ENCODE data around the gene SYNJ1. TPM values are rescaled to one million over a fixed set of nuclear protein-coding genes. Genes with fewer than 3 reads are reported as not detected.

SYNJ1 gene
- total and polyA plus RNA-seq, 2 experiments from 2014 or later = 1.4 to 4.2 TPM

DNA sequence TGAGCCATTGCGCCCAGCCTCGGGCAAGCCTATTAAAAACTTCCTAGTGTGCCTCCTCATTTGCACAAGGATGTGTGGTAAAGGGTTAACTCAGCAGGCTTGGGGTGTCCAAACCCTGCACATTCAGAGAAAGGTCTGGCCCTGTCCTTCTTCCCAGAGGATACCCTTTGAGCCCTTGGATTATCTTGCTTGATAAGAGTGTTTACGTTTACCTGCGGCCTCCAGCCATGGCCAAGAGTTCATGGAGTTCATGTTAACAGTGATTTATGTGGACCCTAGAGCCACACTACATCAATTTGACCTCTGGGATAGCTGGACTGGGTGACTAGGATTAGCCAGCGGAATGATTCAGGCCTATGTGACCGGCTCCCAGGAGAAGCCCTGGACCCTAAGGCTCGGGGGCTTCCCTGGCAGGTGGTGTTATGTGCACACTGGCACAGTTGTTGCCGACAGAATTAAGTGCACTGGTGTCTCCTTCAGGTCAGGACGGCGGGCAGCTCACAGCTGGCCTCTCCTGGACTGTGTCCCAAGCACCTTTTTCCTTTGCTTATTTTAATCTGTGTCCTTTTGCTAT lies 134.8 kb downstream of the SYNJ1 start (continued):
- TF ChIP-seq, protein P1, sequence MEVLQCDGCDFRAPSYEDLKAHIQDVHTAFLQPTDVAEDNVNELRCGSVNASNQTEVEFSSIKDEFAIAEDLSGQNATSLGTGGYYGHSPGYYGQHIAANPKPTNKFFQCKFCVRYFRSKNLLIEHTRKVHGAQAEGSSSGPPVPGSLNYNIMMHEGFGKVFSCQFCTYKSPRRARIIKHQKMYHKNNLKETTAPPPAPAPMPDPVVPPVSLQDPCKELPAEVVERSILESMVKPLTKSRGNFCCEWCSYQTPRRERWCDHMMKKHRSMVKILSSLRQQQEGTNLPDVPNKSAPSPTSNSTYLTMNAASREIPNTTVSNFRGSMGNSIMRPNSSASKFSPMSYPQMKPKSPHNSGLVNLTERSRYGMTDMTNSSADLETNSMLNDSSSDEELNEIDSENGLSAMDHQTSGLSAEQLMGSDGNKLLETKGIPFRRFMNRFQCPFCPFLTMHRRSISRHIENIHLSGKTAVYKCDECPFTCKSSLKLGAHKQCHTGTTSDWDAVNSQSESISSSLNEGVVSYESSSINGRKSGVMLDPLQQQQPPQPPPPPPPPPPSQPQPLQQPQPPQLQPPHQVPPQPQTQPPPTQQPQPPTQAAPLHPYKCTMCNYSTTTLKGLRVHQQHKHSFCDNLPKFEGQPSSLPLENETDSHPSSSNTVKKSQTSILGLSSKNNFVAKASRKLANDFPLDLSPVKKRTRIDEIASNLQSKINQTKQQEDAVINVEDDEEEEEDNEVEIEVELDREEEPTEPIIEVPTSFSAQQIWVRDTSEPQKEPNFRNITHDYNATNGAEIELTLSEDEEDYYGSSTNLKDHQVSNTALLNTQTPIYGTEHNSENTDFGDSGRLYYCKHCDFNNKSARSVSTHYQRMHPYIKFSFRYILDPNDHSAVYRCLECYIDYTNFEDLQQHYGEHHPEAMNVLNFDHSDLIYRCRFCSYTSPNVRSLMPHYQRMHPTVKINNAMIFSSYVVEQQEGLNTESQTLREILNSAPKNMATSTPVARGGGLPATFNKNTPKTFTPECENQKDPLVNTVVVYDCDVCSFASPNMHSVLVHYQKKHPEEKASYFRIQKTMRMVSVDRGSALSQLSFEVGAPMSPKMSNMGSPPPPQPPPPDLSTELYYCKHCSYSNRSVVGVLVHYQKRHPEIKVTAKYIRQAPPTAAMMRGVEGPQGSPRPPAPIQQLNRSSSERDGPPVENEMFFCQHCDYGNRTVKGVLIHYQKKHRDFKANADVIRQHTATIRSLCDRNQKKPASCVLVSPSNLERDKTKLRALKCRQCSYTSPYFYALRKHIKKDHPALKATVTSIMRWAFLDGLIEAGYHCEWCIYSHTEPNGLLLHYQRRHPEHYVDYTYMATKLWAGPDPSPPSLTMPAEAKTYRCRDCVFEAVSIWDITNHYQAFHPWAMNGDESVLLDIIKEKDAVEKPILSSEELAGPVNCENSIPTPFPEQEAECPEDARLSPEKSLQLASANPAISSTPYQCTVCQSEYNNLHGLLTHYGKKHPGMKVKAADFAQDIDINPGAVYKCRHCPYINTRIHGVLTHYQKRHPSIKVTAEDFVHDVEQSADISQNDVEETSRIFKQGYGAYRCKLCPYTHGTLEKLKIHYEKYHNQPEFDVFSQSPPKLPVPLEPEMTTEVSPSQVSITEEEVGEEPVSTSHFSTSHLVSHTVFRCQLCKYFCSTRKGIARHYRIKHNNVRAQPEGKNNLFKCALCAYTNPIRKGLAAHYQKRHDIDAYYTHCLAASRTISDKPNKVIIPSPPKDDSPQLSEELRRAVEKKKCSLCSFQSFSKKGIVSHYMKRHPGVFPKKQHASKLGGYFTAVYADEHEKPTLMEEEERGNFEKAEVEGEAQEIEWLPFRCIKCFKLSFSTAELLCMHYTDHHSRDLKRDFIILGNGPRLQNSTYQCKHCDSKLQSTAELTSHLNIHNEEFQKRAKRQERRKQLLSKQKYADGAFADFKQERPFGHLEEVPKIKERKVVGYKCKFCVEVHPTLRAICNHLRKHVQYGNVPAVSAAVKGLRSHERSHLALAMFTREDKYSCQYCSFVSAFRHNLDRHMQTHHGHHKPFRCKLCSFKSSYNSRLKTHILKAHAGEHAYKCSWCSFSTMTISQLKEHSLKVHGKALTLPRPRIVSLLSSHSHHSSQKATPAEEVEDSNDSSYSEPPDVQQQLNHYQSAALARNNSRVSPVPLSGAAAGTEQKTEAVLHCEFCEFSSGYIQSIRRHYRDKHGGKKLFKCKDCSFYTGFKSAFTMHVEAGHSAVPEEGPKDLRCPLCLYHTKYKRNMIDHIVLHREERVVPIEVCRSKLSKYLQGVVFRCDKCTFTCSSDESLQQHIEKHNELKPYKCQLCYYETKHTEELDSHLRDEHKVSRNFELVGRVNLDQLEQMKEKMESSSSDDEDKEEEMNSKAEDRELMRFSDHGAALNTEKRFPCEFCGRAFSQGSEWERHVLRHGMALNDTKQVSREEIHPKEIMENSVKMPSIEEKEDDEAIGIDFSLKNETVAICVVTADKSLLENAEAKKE (CRISPR knock-in tag; IDR thresholded peaks at IDR 0.05) = no peak
- TF ChIP-seq EZH2 (IDR thresholded peaks at IDR 0.05; ENCODE audit: low read depth, unreplicated experiment) = no peak
- no peak for TF ChIP-seq POLR2AphosphoS5 (IDR thresholded peaks at IDR 0.05; ENCODE audit: low read depth)
- no peak for TF ChIP-seq JUNB (IDR thresholded peaks at IDR 0.05; ENCODE audit: unreplicated experiment)
- no peak for TF ChIP-seq EZH2phosphoT487 (IDR thresholded peaks at IDR 0.05; ENCODE audit: unreplicated experiment)

- Mint-ChIP-seq H3K27me3 (ENCODE audit: insufficient read depth, low read depth, poor library complexity) (peaks cover 14% of the 10 kb centered on the region), H3K27ac (no peak overlapping the region), H3K9me3 (no peaks in the 10 kb centered on the region), H3K36me3 (ENCODE audit: low read depth) (no peaks in the 10 kb centered on the region), H3K4me3 (no peak overlapping the region), H3K4me1 (peaks cover 9% of the 10 kb centered on the region)
- Histone ChIP-seq H3K9me2 (ENCODE audit: insufficient read depth) (no peaks in the 10 kb centered on the region), H3F3A (replicated peaks; ENCODE audit: low read depth) (no peaks in the 10 kb centered on the region), H3K27ac (ENCODE audit: low read depth) (no peak overlapping the region), H3K79me2 (replicated peaks; ENCODE audit: insufficient read depth) (no peaks in the 10 kb centered on the region), H4K20me1 (replicated peaks; ENCODE audit: insufficient read depth) (no peaks in the 10 kb centered on the region), H3K36me3 (ENCODE audit: insufficient read depth) (no peaks in the 10 kb centered on the region), H3K4me3 (no peak overlapping the region), H2AFZ (0 out of 2 replicates have a peak overlapping the region, but pooled peaks have one; percentile 56), H3K4me2 (no peak overlapping the region), H3K4me1 (ENCODE audit: insufficient read depth) (no peaks in the 10 kb centered on the region; the same call in 1 of the 2 replicates), H3K27me3 (ENCODE audit: insufficient read depth) (no peaks in the 10 kb centered on the region)
- DNase-seq (ENCODE audit: low spot score) (no peak), ATAC-seq (peak; percentile 45; the same call in 2 of the 3 replicates)
- TF ChIP-seq POLR2AphosphoS5 (IDR thresholded peaks at IDR 0.05; ENCODE audit: low read depth) = no peak
- TF ChIP-seq JUNB (IDR thresholded peaks at IDR 0.05; ENCODE audit: unreplicated experiment) = no peak
- TF ChIP-seq CREB1 (CRISPR knock-in tag; IDR thresholded peaks at IDR 0.05; ENCODE audit: low read depth) = no peak
- TF ChIP-seq, protein P2, sequence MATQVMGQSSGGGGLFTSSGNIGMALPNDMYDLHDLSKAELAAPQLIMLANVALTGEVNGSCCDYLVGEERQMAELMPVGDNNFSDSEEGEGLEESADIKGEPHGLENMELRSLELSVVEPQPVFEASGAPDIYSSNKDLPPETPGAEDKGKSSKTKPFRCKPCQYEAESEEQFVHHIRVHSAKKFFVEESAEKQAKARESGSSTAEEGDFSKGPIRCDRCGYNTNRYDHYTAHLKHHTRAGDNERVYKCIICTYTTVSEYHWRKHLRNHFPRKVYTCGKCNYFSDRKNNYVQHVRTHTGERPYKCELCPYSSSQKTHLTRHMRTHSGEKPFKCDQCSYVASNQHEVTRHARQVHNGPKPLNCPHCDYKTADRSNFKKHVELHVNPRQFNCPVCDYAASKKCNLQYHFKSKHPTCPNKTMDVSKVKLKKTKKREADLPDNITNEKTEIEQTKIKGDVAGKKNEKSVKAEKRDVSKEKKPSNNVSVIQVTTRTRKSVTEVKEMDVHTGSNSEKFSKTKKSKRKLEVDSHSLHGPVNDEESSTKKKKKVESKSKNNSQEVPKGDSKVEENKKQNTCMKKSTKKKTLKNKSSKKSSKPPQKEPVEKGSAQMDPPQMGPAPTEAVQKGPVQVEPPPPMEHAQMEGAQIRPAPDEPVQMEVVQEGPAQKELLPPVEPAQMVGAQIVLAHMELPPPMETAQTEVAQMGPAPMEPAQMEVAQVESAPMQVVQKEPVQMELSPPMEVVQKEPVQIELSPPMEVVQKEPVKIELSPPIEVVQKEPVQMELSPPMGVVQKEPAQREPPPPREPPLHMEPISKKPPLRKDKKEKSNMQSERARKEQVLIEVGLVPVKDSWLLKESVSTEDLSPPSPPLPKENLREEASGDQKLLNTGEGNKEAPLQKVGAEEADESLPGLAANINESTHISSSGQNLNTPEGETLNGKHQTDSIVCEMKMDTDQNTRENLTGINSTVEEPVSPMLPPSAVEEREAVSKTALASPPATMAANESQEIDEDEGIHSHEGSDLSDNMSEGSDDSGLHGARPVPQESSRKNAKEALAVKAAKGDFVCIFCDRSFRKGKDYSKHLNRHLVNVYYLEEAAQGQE (IDR thresholded peaks at IDR 0.05; ENCODE audit: unreplicated experiment) = no peak
- no peak for TF ChIP-seq NANOG (IDR thresholded peaks at IDR 0.05; ENCODE audit: borderline replicate concordance)
- TF ChIP-seq EZH2 (IDR thresholded peaks at IDR 0.05; ENCODE audit: low read depth, unreplicated experiment) = no peak
- TF ChIP-seq, protein P3, sequence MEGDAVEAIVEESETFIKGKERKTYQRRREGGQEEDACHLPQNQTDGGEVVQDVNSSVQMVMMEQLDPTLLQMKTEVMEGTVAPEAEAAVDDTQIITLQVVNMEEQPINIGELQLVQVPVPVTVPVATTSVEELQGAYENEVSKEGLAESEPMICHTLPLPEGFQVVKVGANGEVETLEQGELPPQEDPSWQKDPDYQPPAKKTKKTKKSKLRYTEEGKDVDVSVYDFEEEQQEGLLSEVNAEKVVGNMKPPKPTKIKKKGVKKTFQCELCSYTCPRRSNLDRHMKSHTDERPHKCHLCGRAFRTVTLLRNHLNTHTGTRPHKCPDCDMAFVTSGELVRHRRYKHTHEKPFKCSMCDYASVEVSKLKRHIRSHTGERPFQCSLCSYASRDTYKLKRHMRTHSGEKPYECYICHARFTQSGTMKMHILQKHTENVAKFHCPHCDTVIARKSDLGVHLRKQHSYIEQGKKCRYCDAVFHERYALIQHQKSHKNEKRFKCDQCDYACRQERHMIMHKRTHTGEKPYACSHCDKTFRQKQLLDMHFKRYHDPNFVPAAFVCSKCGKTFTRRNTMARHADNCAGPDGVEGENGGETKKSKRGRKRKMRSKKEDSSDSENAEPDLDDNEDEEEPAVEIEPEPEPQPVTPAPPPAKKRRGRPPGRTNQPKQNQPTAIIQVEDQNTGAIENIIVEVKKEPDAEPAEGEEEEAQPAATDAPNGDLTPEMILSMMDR (conservative IDR thresholded peaks at IDR 0.05; ENCODE audit: low read depth in 2 of 2) = no peak
- TF ChIP-seq ZNF331 (CRISPR knock-in tag; IDR thresholded peaks at IDR 0.05; ENCODE audit: low read depth) = no peak
- no peak for TF ChIP-seq ETS1 (IDR thresholded peaks at IDR 0.05)
- no peak for TF ChIP-seq STAT1 (IDR thresholded peaks at IDR 0.05; ENCODE audit: unreplicated experiment)
- no peak for TF ChIP-seq ZNF114 (CRISPR knock-in tag; IDR thresholded peaks at IDR 0.05)
These were observed 137.7 kb downstream of the SYNJ1 start for GRCh38 chr21:32590130-32590529.
